SU-DHL-6 (cell line): Measurements from ENCODE around the gene TATDN2.

ENCODE experiments used
- CTCF ChIP-seq: fragments of 200-600 bp; sonication (generic); IDR thresholded peaks from one replicate; pipeline ENCODE4 v1.5.1; 2017; ENCODE audit warnings: antibody characterized with exemption, mild to moderate bottlenecking, low read length, moderate library complexity; ENCODE audit not compliant: insufficient read depth, poor library complexity, severe bottlenecking
- EZH2phosphoT487 ChIP-seq: fragments of 200-600 bp; sonication (generic), shearing (Covaris generic); conservative IDR thresholded peaks from 2 replicates; pipeline ENCODE4 v1.6.1; 2018; ENCODE audit warnings: mild to moderate bottlenecking, antibody characterized with exemption, low read length, moderate library complexity, mixed read lengths

DNA sequence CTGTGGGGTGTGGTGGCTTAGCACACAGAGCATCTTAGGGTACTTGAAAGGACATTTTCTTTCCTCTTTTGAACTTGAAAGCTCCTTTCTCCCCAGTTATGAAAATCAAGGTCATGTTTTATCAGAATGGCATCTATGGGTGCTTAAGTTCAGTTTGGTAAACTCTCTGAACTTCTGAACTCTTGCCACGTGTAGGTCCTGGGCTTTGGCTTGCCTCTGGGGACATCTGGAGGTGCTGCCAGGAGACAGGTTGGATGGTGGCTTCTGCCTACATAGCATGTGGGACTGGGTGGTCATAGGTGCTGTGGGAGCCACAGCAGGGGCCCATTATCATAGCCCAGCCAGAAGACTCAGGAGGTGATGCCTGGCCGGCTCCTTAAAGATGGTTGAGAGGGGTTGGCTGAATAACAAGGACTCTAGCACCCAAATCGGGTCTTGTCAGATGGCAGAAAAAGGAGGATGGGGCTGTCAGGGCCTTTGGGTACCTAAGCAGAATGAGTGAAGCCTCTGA, 28.9 kb downstream of the TATDN2 start:
- TF ChIP-seq CTCF (no peak), EZH2phosphoT487 (no peak)
